KMS-11 (cell line): ENCODE results near the gene LAIR2.

ENCODE experiments used
- H2AFZ ChIP-seq: fragments of 200-600 bp; sonication (generic); 2 replicates; pipeline ENCODE4 v1.6.1; 2016; ENCODE audit warnings: antibody characterized with exemption, mixed run types, low read depth
- H3K27ac ChIP-seq: fragments of 200-600 bp; sonication (generic); 2 replicates; pipeline ENCODE4 v1.6.1; 2016; ENCODE audit warnings: mild to moderate bottlenecking, mixed run types
- H3K27me3 ChIP-seq: fragments of 200-600 bp; sonication (generic); 2 replicates; pipeline ENCODE4 v1.6.1; 2017; ENCODE audit warnings: mild to moderate bottlenecking, low read depth, mixed run types, moderate library complexity; ENCODE audit not compliant: insufficient read depth
- H3K36me3 ChIP-seq: fragments of 200-600 bp; sonication (generic); 2 replicates; pipeline ENCODE4 v1.6.1; 2017; ENCODE audit warnings: mild to moderate bottlenecking, mixed run types; ENCODE audit not compliant: insufficient read depth
- H3K4me1 ChIP-seq: fragments of 200-600 bp; sonication (generic); 2 replicates; pipeline ENCODE4 v1.6.1; 2016; ENCODE audit warnings: mild to moderate bottlenecking, low read depth, mixed run types; ENCODE audit not compliant: poor library complexity, severe bottlenecking
- H3K4me2 ChIP-seq: fragments of 200-600 bp; sonication (generic); 2 replicates; pipeline ENCODE4 v1.7.0; 2016; ENCODE audit warnings: mild to moderate bottlenecking, mixed run types
- H3K4me3 ChIP-seq: fragments of 200-600 bp; sonication (generic); IDR thresholded peaks from 2 replicates; pipeline ENCODE4 v1.6.1; 2017; ENCODE audit warnings: low read depth, low read length, mixed read lengths; ENCODE audit not compliant: insufficient read depth
- H3K79me2 ChIP-seq: fragments of 200-600 bp; sonication (generic); 2 replicates; pipeline ENCODE4 v1.6.1; 2016; ENCODE audit warnings: low read depth, mixed run types; ENCODE audit not compliant: insufficient read depth
- H3K9ac ChIP-seq: fragments of 200-600 bp; sonication (generic); 2 replicates; pipeline ENCODE4 v1.6.1; 2016; ENCODE audit warnings: mild to moderate bottlenecking, mixed run types
- H4K20me1 ChIP-seq: fragments of 200-600 bp; sonication (generic); 2 replicates; pipeline ENCODE4 v1.6.1; 2016; ENCODE audit warnings: mild to moderate bottlenecking, mixed run types; ENCODE audit not compliant: insufficient read depth
- CTCF ChIP-seq: fragments of 200-600 bp; sonication (generic); conservative IDR thresholded peaks from 2 replicates; pipeline ENCODE4 v1.6.1; 2017; ENCODE audit warnings: low read depth, mild to moderate bottlenecking, antibody characterized with exemption, low read length, moderate library complexity, mixed read lengths

Gene LAIR2

DNA sequence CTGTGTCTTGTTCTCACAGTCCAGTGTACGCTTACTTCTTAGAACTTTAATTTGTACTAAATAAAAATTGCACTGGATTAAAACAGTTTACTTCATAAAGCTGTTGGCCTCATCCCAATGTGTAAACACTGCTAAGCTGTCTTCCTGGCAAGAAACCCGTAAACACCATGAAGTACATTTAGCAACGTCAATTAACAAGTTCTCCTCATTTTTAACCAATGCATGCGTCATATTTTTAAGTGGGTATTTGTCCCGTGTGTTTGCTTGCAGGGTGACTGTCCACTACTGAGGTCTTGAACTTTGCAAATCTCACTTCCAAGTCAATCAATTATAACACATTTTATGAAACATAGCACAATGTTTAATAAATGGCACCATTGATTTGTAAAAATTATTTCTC, 28.2 kb downstream of the LAIR2 start:
- H3K36me3 ChIP-seq = no peaks in the 10 kb centered on the region
- no peak overlapping the region for H3K4me3 ChIP-seq
- H3K9ac ChIP-seq = no peak overlapping the region
- H3K79me2 ChIP-seq = no peaks in the 10 kb centered on the region
- H2AFZ ChIP-seq = no peak overlapping the region
- H3K4me2 ChIP-seq = no peak overlapping the region
- H3K4me1 ChIP-seq = no peaks in the 10 kb centered on the region
- no peak overlapping the region for H3K27ac ChIP-seq
- H4K20me1 ChIP-seq = no peaks in the 10 kb centered on the region
- no peak for TF ChIP-seq CTCF
- H3K27me3 ChIP-seq = peaks cover 15% of the 10 kb centered on the region; the same call in 1 of the 2 replicates

GRCh38 chr19:54532528-54532927, 29.9 kb downstream of the LAIR2 start:
- no peak overlapping the region for H3K4me2 ChIP-seq
- no peaks in the 10 kb centered on the region for H3K4me1 ChIP-seq
- no peaks in the 10 kb centered on the region for H4K20me1 ChIP-seq
- no peaks in the 10 kb centered on the region for H3K79me2 ChIP-seq
- no peaks in the 10 kb centered on the region for H3K36me3 ChIP-seq
- H3K4me3 ChIP-seq = no peak overlapping the region
- H2AFZ ChIP-seq = no peak overlapping the region
- TF ChIP-seq CTCF = no peak
- H3K27ac ChIP-seq = no peak overlapping the region
- peaks cover 17% of the 10 kb centered on the region; the same call in 1 of the 2 replicates for H3K27me3 ChIP-seq
- H3K9ac ChIP-seq = no peak overlapping the region

- H3K27me3 ChIP-seq = peaks cover 17% of the 10 kb centered on the region; the same call in 1 of the 2 replicates
- H3K4me2 ChIP-seq = no peak overlapping the region
- no peak overlapping the region for H2AFZ ChIP-seq
- H3K9ac ChIP-seq = no peak overlapping the region
- no peak overlapping the region for H3K27ac ChIP-seq
- H3K79me2 ChIP-seq = no peaks in the 10 kb centered on the region
- H3K4me1 ChIP-seq = no peaks in the 10 kb centered on the region
- H3K36me3 ChIP-seq = no peaks in the 10 kb centered on the region
- TF ChIP-seq CTCF = no peak
- no peak overlapping the region for H3K4me3 ChIP-seq
- no peaks in the 10 kb centered on the region for H4K20me1 ChIP-seq
Observed at GRCh38 chr19:54533476-54533875, 30.8 kb downstream of the LAIR2 start.

DNA sequence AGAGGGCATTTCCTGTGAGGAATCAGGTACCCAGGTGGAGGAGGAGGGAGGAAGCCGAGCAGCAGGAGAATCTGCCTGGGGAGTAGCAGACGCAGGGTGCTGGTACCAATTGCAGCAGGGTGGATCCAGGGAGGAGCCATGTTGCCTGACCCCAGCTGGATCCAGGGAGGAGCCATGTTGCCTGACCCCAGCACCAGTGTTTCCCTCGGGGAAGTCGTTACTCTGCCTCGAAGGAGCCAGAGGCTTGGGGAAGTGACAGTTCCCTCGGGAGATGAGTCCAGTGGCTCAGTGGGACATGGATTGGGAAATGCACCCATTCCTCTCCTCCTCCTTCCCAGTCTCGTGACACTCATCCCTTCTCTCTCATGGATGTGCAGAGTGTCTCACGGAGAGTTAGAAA, 31.5 kb downstream of the LAIR2 start:
- H4K20me1 ChIP-seq = no peaks in the 10 kb centered on the region
- TF ChIP-seq CTCF = no peak
- H3K4me3 ChIP-seq = no peak overlapping the region
- H3K9ac ChIP-seq = no peak overlapping the region
- H3K36me3 ChIP-seq = no peaks in the 10 kb centered on the region
- H2AFZ ChIP-seq = no peak overlapping the region
- H3K27me3 ChIP-seq = peaks cover 17% of the 10 kb centered on the region; the same call in 1 of the 2 replicates
- no peaks in the 10 kb centered on the region for H3K79me2 ChIP-seq
- H3K27ac ChIP-seq = no peak overlapping the region
- no peak overlapping the region for H3K4me2 ChIP-seq
- no peaks in the 10 kb centered on the region for H3K4me1 ChIP-seq
